Mesenchymal stem cell (in vitro differentiated cells and primary cell): ENCODE measurements around the gene ERICH6B.

Experiments used
- DNase-seq: peaks from one replicate; pipeline ENCODE4 v3.0.0-alpha.2; 2013
- H2AFZ ChIP-seq: one replicate; pipeline ENCODE4 v1.6.1; 2013; ENCODE audit warnings: low read depth, mild to moderate bottlenecking, control low read depth, inconsistent platforms, low read length, moderate library complexity
- H2AK5ac ChIP-seq: 2 replicates; pipeline ENCODE4 v1.6.1; 2013; ENCODE audit warnings: low read length, moderate library complexity, mild to moderate bottlenecking, inconsistent platforms; ENCODE audit not compliant: severe bottlenecking
- H2BK120ac ChIP-seq: one replicate; pipeline ENCODE4 v1.6.1; 2013; ENCODE audit warnings: low read depth, mild to moderate bottlenecking, inconsistent platforms, low read length, moderate library complexity
- H2BK12ac ChIP-seq, 2 experiments: one replicate each; pipeline ENCODE4 v1.6.1; 2013; ENCODE audit warnings: inconsistent platforms in 2 of 2, low read length in 2 of 2, mild to moderate bottlenecking in 2 of 2, moderate library complexity in 2 of 2, control low read depth in 1 of 2
- H2BK15ac ChIP-seq: one replicate; pipeline ENCODE4 v1.6.1; 2013; ENCODE audit warnings: mild to moderate bottlenecking, low read depth, inconsistent platforms; ENCODE audit not compliant: poor library complexity, severe bottlenecking
- H2BK5ac ChIP-seq: 2 replicates; pipeline ENCODE4 v1.6.1; 2013; ENCODE audit warnings: low read depth, mild to moderate bottlenecking, low read length, control low read depth, inconsistent platforms; ENCODE audit not compliant: poor library complexity, severe bottlenecking
- H3K14ac ChIP-seq, 2 experiments: one replicate each; pipeline ENCODE4 v1.6.1; 2013; ENCODE audit warnings: inconsistent platforms in 2 of 2, low read length in 2 of 2, control low read depth in 1 of 2, mild to moderate bottlenecking in 1 of 2, moderate library complexity in 1 of 2
- H3K18ac ChIP-seq, 2 experiments: one replicate each; pipeline ENCODE4 v1.6.1; 2013; ENCODE audit warnings: inconsistent platforms in 2 of 2, low read length in 2 of 2, control low read depth in 1 of 2, low read depth in 1 of 2, mild to moderate bottlenecking in 1 of 2
- H3K23ac ChIP-seq, 2 experiments: one replicate each; pipeline ENCODE4 v1.6.1; 2013; ENCODE audit warnings: inconsistent platforms in 2 of 2, low read length in 2 of 2, mild to moderate bottlenecking in 2 of 2, moderate library complexity in 2 of 2, control low read depth in 1 of 2
- H3K27ac ChIP-seq: 2 replicates; pipeline ENCODE4 v1.5.1; 2013; ENCODE audit warnings: mild to moderate bottlenecking, moderate library complexity, low read length, control low read depth, inconsistent platforms; ENCODE audit not compliant: poor library complexity, severe bottlenecking
- H3K27me3 ChIP-seq, 2 experiments: 2 replicates each; pipeline versions ENCODE4 v1.6.1 to v1.7.0; 2013; ENCODE audit warnings: low read length in 2 of 2, mild to moderate bottlenecking in 2 of 2, moderate library complexity in 2 of 2, control low read depth in 1 of 2, inconsistent platforms in 1 of 2; ENCODE audit not compliant: control insufficient read depth in 1 of 2, insufficient read depth in 1 of 2
- H3K36me3 ChIP-seq, 2 experiments: 2 replicates each; pipeline versions ENCODE4 v1.6.1 to v1.7.0; 2013; ENCODE audit warnings: low read length in 2 of 2, control low read depth in 1 of 2, inconsistent platforms in 1 of 2, low read depth in 1 of 2, mild to moderate bottlenecking in 1 of 2; ENCODE audit not compliant: insufficient read depth in 2 of 2, control insufficient read depth in 1 of 2
- H3K4ac ChIP-seq, 2 experiments: one replicate each; pipeline ENCODE4 v1.6.1; 2013; ENCODE audit warnings: inconsistent platforms in 2 of 2, low read length in 2 of 2, mild to moderate bottlenecking in 2 of 2, moderate library complexity in 2 of 2, control low read depth in 1 of 2, low read depth in 1 of 2
- H3K4me1 ChIP-seq: 2 replicates; pipeline ENCODE4 v1.6.1; 2013; ENCODE audit warnings: low read depth, low read length, control low read depth; ENCODE audit not compliant: control insufficient read depth, insufficient read depth
- H3K4me2 ChIP-seq: 2 replicates; pipeline ENCODE4 v1.6.1; 2013; ENCODE audit warnings: low read length, mild to moderate bottlenecking, inconsistent platforms; ENCODE audit not compliant: poor library complexity, severe bottlenecking
- H3K4me3 ChIP-seq, 2 experiments: 2 replicates each; pipeline versions ENCODE4 v1.5.1 to v1.7.0; 2013; ENCODE audit warnings: low read length in 2 of 2, mild to moderate bottlenecking in 2 of 2, control low read depth in 1 of 2, low read depth in 1 of 2; ENCODE audit not compliant: insufficient read depth in 1 of 2
- H3K79me1 ChIP-seq: replicated peaks from 2 replicates; pipeline ENCODE4 v1.6.1; 2013; ENCODE audit warnings: mild to moderate bottlenecking, control low read depth, low read length, inconsistent platforms; ENCODE audit not compliant: poor library complexity, severe bottlenecking
- H3K9ac ChIP-seq: 2 replicates; pipeline ENCODE4 v1.7.0; 2013; ENCODE audit warnings: mild to moderate bottlenecking, low read length, moderate library complexity
- H3K9me3 ChIP-seq: 2 replicates; pipeline ENCODE4 v1.7.0; 2013; ENCODE audit warnings: mild to moderate bottlenecking, low read length; ENCODE audit not compliant: control insufficient read depth
- H4K8ac ChIP-seq: one replicate; pipeline ENCODE4 v1.6.1; 2013; ENCODE audit warnings: inconsistent platforms, mild to moderate bottlenecking, low read length, moderate library complexity
- H4K91ac ChIP-seq: one replicate; pipeline ENCODE4 v1.6.1; 2013; ENCODE audit warnings: mild to moderate bottlenecking, low read length, inconsistent platforms
- WGBS: methylation state at CpG from one replicate; pipeline ENCODE4 v1.1.7; 2013; ENCODE audit warnings: mixed read lengths; 5-methylcytosine and 5-hydroxymethylcytosine counted together

The ERICH6B gene

GRCh38 chr13:45628094-45628493 lies 12.6 kb upstream of the ERICH6B start:
- no peak overlapping the region for H2BK15ac ChIP-seq
- no peak overlapping the region for H3K18ac ChIP-seq
- no peak overlapping the region for H2AFZ ChIP-seq
- H2BK12ac ChIP-seq = no peak overlapping the region
- WGBS = 92% methylated on average over 2 of the region's 3 CpGs
- peaks cover 38 to 57% of the 10 kb centered on the region in 2 experiments for H3K27me3 ChIP-seq
- H3K4ac ChIP-seq = no peak overlapping the region
- H3K4me2 ChIP-seq = no peak overlapping the region
- no peak overlapping the region for H3K27ac ChIP-seq
- no peak overlapping the region for H4K8ac ChIP-seq
- no peak overlapping the region for H2BK120ac ChIP-seq
- no peak overlapping the region for H2AK5ac ChIP-seq
- no peak overlapping the region for H3K9ac ChIP-seq
- no peaks in the 10 kb centered on the region for H3K36me3 ChIP-seq
- no peaks in the 10 kb centered on the region for H3K79me1 ChIP-seq
- no peaks in the 10 kb centered on the region for H3K9me3 ChIP-seq
- H3K23ac ChIP-seq = no peak overlapping the region
- no peak overlapping the region for H4K91ac ChIP-seq
- no peak for DNase-seq
- no peaks in the 10 kb centered on the region for H3K4me1 ChIP-seq
- H3K4me3 ChIP-seq = no peak overlapping the region
- no peak overlapping the region for H3K14ac ChIP-seq
- no peak overlapping the region for H2BK5ac ChIP-seq

DNA sequence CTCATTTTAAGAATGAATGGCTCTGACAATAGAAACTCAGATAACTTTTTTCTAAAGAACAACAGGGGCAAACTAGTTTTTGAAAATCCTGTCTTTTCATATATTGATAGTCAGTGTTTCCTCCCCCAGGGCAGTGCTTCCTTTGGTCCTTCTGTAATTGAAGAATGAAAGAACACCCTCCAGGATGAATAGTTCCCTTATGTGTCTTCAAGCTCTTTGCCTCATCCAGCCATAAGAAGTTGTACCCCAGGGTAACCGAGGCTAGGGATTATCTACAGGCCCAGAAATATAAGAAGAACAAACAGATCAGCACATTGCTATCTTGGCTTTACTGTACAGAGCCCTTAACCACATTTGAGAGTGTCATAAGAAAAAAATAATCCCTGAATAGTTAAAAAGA lies 12.1 kb upstream of the ERICH6B start:
- H3K27ac ChIP-seq = no peak overlapping the region

GRCh38 chr13:45626731-45627374 lies 11.3 kb upstream of the ERICH6B start:
- Histone ChIP-seq H3K79me1 (no peaks in the 10 kb centered on the region), H3K14ac (no peak overlapping the region), H3K9me3 (no peaks in the 10 kb centered on the region), H2BK15ac (no peak overlapping the region), H2BK12ac (no peak overlapping the region), H3K18ac (no peak overlapping the region), H3K4me2 (no peak overlapping the region), H3K9ac (no peak overlapping the region), H3K4me3 (no peak overlapping the region), H3K23ac (no peak overlapping the region), H2AFZ (no peak overlapping the region), H3K36me3 (no peaks in the 10 kb centered on the region), H2AK5ac (no peak overlapping the region), H3K4ac (no peak overlapping the region), H2BK5ac (no peak overlapping the region), H4K8ac (no peak overlapping the region), H4K91ac (no peak overlapping the region), H3K4me1 (no peaks in the 10 kb centered on the region), H2BK120ac (no peak overlapping the region), H3K27me3 (peaks cover 51 to 70% of the 10 kb centered on the region in 2 experiments), H3K27ac (no peak overlapping the region)
- DNase-seq = no peak
- 96% methylated on average over 3 of the region's 4 CpGs for WGBS

More for the DNA sequence above, 12.1 kb upstream of the ERICH6B start:
- WGBS = 92% methylated on average over 1 of the region's 1 CpG
- H2BK5ac ChIP-seq = no peak overlapping the region
- H2BK15ac ChIP-seq = no peak overlapping the region
- no peak overlapping the region for H2AK5ac ChIP-seq
- no peaks in the 10 kb centered on the region for H3K4me1 ChIP-seq
- no peak overlapping the region for H3K4me3 ChIP-seq
- no peak overlapping the region for H2BK12ac ChIP-seq
- no peak overlapping the region for H3K4me2 ChIP-seq
- H4K91ac ChIP-seq = no peak overlapping the region
- no peaks in the 10 kb centered on the region for H3K36me3 ChIP-seq
- H3K9ac ChIP-seq = no peak overlapping the region
- H3K4ac ChIP-seq = no peak overlapping the region
- DNase-seq = no peak
- H3K27me3 ChIP-seq = peaks cover 43 to 61% of the 10 kb centered on the region in 2 experiments
- no peak overlapping the region for H4K8ac ChIP-seq
- H3K23ac ChIP-seq = no peak overlapping the region
- H3K14ac ChIP-seq = no peak overlapping the region
- no peaks in the 10 kb centered on the region for H3K79me1 ChIP-seq
- H2AFZ ChIP-seq = no peak overlapping the region
- H2BK120ac ChIP-seq = no peak overlapping the region
- no peaks in the 10 kb centered on the region for H3K9me3 ChIP-seq
- H3K18ac ChIP-seq = no peak overlapping the region

DNA sequence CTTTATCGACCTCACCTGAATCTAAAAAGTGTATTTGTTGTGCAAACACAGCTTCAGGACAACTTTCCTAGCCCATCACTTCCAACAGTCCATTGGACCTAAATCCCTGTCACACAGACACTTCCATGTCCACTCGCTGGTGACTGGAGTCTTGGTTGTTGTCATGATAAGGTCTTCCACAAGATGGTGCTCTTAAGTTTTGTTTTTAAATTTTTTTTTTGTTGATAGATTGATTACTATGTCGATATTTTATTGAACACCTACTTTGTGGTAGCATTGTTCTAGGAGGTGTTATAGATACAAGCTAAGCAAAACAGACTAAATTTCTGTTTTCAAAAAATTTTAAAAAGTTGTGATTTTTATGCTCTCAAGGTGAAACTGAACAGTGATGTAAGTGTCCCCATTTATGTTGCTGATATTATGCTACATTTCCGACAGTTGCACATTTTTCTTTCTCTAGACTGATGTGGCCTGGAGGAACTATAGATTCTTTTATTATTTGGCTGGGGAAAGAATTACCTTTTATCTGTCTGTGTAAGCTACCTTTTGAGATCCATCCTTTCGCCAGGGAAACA lies 8.1 kb upstream of the ERICH6B start:
- no peak overlapping the region for H3K18ac ChIP-seq
- H2AFZ ChIP-seq = no peak overlapping the region
- H3K4ac ChIP-seq = no peak overlapping the region
- H2BK12ac ChIP-seq = no peak overlapping the region
- H3K9ac ChIP-seq = no peak overlapping the region
- H2BK5ac ChIP-seq = no peak overlapping the region
- no peak overlapping the region for H3K4me3 ChIP-seq
- no peak overlapping the region for H3K4me2 ChIP-seq
- H2BK15ac ChIP-seq = no peak overlapping the region
- H4K8ac ChIP-seq = no peak overlapping the region
- 28% methylated on average over 3 of the region's 5 CpGs for WGBS
- no peak overlapping the region for H3K23ac ChIP-seq
- H3K9me3 ChIP-seq = peaks cover 3% of the 10 kb centered on the region
- DNase-seq = peak; percentile 33
- H4K91ac ChIP-seq = no peak overlapping the region
- H3K79me1 ChIP-seq = no peaks in the 10 kb centered on the region
- no peak overlapping the region for H2BK120ac ChIP-seq
- H3K14ac ChIP-seq = no peak overlapping the region
- peaks cover 56 to 61% of the 10 kb centered on the region in 2 experiments for H3K27me3 ChIP-seq
- no peak overlapping the region for H3K27ac ChIP-seq
- no peak overlapping the region for H2AK5ac ChIP-seq
- H3K4me1 ChIP-seq = no peaks in the 10 kb centered on the region
- no peaks in the 10 kb centered on the region for H3K36me3 ChIP-seq
